HepG2 (cell line): ENCODE data around the gene DUSP16. TPM values are rescaled to one million over a fixed set of nuclear protein-coding genes. Genes with fewer than 3 reads are reported as not detected.

Experiments
- ADNP ChIP-seq: sonication (generic); formaldehyde crosslinking; IDR thresholded peaks from 2 replicates; pipeline ENCODE4 v1.4.0; 2020; ENCODE audit warnings: missing genetic modification reagents
- ARNTL ChIP-seq: sonication (generic); formaldehyde crosslinking; IDR thresholded peaks from 2 replicates; pipeline ENCODE4 v1.4.0; 2020; ENCODE audit warnings: mild to moderate bottlenecking, missing genetic modification reagents
- E2F5 ChIP-seq: sonication (generic); formaldehyde crosslinking; conservative IDR thresholded peaks from 2 replicates; pipeline ENCODE4 v1.4.0; 2020; ENCODE audit warnings: missing genetic modification reagents
- FOXK1 ChIP-seq: sonication (generic); formaldehyde crosslinking; IDR thresholded peaks from 2 replicates; pipeline ENCODE4 v1.4.0; 2020; ENCODE audit warnings: low read depth, missing genetic modification reagents, borderline replicate concordance
- IRF1 ChIP-seq: sonication (generic); formaldehyde crosslinking; IDR thresholded peaks from 2 replicates; pipeline ENCODE4 v1.4.0; 2020; ENCODE audit warnings: low read depth, mild to moderate bottlenecking, missing genetic modification reagents
- IRX3 ChIP-seq: sonication (generic); formaldehyde crosslinking; IDR thresholded peaks from 2 replicates; pipeline ENCODE4 v1.8.1; 2023; ENCODE audit warnings: mild to moderate bottlenecking, low read depth, missing genetic modification reagents, borderline replicate concordance
- JUNB ChIP-seq: sonication (generic); formaldehyde crosslinking; IDR thresholded peaks from 2 replicates; pipeline ENCODE4 v1.8.0; 2022; ENCODE audit warnings: missing genetic modification reagents, mild to moderate bottlenecking, borderline replicate concordance
- KMT2B ChIP-seq: IDR thresholded peaks from 2 replicates; pipeline ENCODE4 v1.6.1; 2016; ENCODE audit warnings: missing genetic modification reagents, missing compliant biosample characterization
- NR1H2 ChIP-seq: sonication (generic); formaldehyde crosslinking; IDR thresholded peaks from 2 replicates; pipeline ENCODE4 v1.8.1; 2022; ENCODE audit warnings: low read depth, missing genetic modification reagents, borderline replicate concordance
- PHF20 ChIP-seq: sonication (generic); formaldehyde crosslinking; IDR thresholded peaks from 2 replicates; pipeline ENCODE4 v1.5.0; 2020; ENCODE audit warnings: mild to moderate bottlenecking, missing genetic modification reagents
- RARG ChIP-seq: sonication (generic); formaldehyde crosslinking; IDR thresholded peaks from 2 replicates; pipeline ENCODE4 v1.4.0; 2020; ENCODE audit warnings: low read depth, mild to moderate bottlenecking, missing genetic modification reagents
- SALL2 ChIP-seq: sonication (generic); formaldehyde crosslinking; IDR thresholded peaks from 2 replicates; pipeline ENCODE4 v1.8.1; 2023; ENCODE audit warnings: mild to moderate bottlenecking, missing genetic modification reagents, inconsistent platforms
- SKIL ChIP-seq: sonication (generic); formaldehyde crosslinking; IDR thresholded peaks from 2 replicates; pipeline ENCODE4 v1.8.0; 2022; ENCODE audit warnings: missing genetic modification reagents, mild to moderate bottlenecking, moderate library complexity, borderline replicate concordance
- SNAPC2 ChIP-seq: sonication (generic); formaldehyde crosslinking; IDR thresholded peaks from 2 replicates; pipeline ENCODE4 v1.8.1; 2022; ENCODE audit warnings: mild to moderate bottlenecking, missing genetic modification reagents
- TP53 ChIP-seq: sonication (generic); formaldehyde crosslinking; conservative IDR thresholded peaks from 2 replicates; pipeline ENCODE4 v1.4.0; 2020; ENCODE audit warnings: missing genetic modification reagents
- ZFX ChIP-seq: sonication (generic); formaldehyde crosslinking; IDR thresholded peaks from 2 replicates; pipeline ENCODE4 v1.4.0; 2020; ENCODE audit warnings: mild to moderate bottlenecking, low read depth, missing genetic modification reagents, moderate library complexity
- ZHX1 ChIP-seq: sonication (generic); formaldehyde crosslinking; IDR thresholded peaks from 2 replicates; pipeline ENCODE4 v1.8.1; 2022; ENCODE audit warnings: low read depth, mild to moderate bottlenecking, missing genetic modification reagents
- ZKSCAN5 ChIP-seq: sonication (generic); formaldehyde crosslinking; IDR thresholded peaks from 2 replicates; pipeline ENCODE4 v1.5.1; 2020; ENCODE audit warnings: mild to moderate bottlenecking, missing genetic modification reagents
- ZKSCAN8 ChIP-seq: IDR thresholded peaks from 2 replicates; pipeline ENCODE4 v1.6.1; 2016; ENCODE audit warnings: borderline replicate concordance, missing genetic modification reagents, missing compliant biosample characterization
- ZNF18 ChIP-seq: sonication (generic); formaldehyde crosslinking; IDR thresholded peaks from 2 replicates; pipeline ENCODE4 v1.8.0; 2022; ENCODE audit warnings: mild to moderate bottlenecking, missing genetic modification reagents; ENCODE audit not compliant: insufficient replicate concordance
- ZNF550 ChIP-seq: sonication (generic); formaldehyde crosslinking; IDR thresholded peaks from 2 replicates; pipeline ENCODE4 v1.4.0; 2020; ENCODE audit warnings: mild to moderate bottlenecking, missing genetic modification reagents, borderline replicate concordance
- polyA plus RNA-seq, 8 experiments: library from polyadenylated mRNA; depleted of rRNA in 3 of 8; stranded (reverse) in 7 of 8; unstranded in 1 of 8; fragments of >200 nt; fragmentation: Illumina TruSeq in 4 of 8; extraction: Trizol in 4 of 8; gene quantifications; 2 replicates each; pipeline versions ENCODE4 v1.2.1 to v1.2.3, GENCODE V29; 2011 to 2016; ENCODE audit warnings: low read depth in 4 of 8, missing spikeins in 1 of 8, mixed read lengths in 1 of 8; ENCODE audit not compliant: insufficient read depth in 1 of 8
- total RNA-seq, 5 experiments: library from RNA; depleted of rRNA; stranded (reverse); fragments of >200 nt; fragmentation: Illumina TruSeq; extraction: Trizol; gene quantifications; 2 replicates each; pipeline ENCODE4 v1.2.3, GENCODE V29; 2016; ENCODE audit warnings: low read depth in 1 of 5

The DUSP16 gene
- total and polyA plus RNA-seq, 2 of the 13 experiments (the other 11 are each of a cell fraction or from before 2014, with no cell fraction given): 45.7 to 46.6 TPM

- TF ChIP-seq KMT2B (CRISPR knock-in tag) (peak; percentile 99), TP53 (no peak), ADNP (CRISPR knock-in tag) (no peak), IRX3 (CRISPR knock-in tag) (peak; percentile 58; the same call in 1 of the 2 replicates), SKIL (CRISPR knock-in tag) (peak; percentile 73; the same call in 1 of the 2 replicates), RARG (CRISPR knock-in tag) (no peak), FOXK1 (CRISPR knock-in tag) (peak; percentile 99), ZKSCAN5 (CRISPR knock-in tag) (no peak), ZNF550 (no peak), JUNB (CRISPR knock-in tag) (no peak), ZHX1 (CRISPR knock-in tag) (peak; percentile 81), SNAPC2 (no peak), ZFX (CRISPR knock-in tag) (peak; percentile 95), SALL2 (CRISPR knock-in tag) (no peak), ZKSCAN8 (CRISPR knock-in tag) (peak; percentile 67; the same call in 1 of the 2 replicates), NR1H2 (CRISPR knock-in tag) (peak; percentile 78; the same call in 1 of the 2 replicates), ARNTL (CRISPR knock-in tag) (peak; percentile 60; the same call in 1 of the 2 replicates), E2F5 (no peak), PHF20 (CRISPR knock-in tag) (peak; percentile 88), IRF1 (CRISPR knock-in tag) (no peak), ZNF18 (CRISPR knock-in tag) (no peak)
Measured at GRCh38 chr12:12611512-12612306, 49.0 kb upstream of the DUSP16 start, which contains the start of gene CREBL2 (continued).
